Suprapubic skin (tissue), 4 donors: ENCODE results near the gene FYN.

Experiments used
- CTCF ChIP-seq, 2 donors: fragments of 200-600 bp in 1 of 2; fragments of 450-650 bp in 1 of 2; sonication (generic) in 1 of 2; IDR thresholded peaks; one replicate each; pipeline ENCODE4 v1.5.1; 2016 to 2019; ENCODE audit warnings: antibody characterized with exemption in 2 of 2, mild to moderate bottlenecking in 1 of 2, moderate library complexity in 1 of 2
- EP300 ChIP-seq: sonication (generic); formaldehyde crosslinking; IDR thresholded peaks from one replicate; pipeline ENCODE4 v1.6.1; 2017; ENCODE audit warnings: antibody characterized with exemption
- POLR2A ChIP-seq, 2 donors: fragments of 450-650 bp; IDR thresholded peaks; one replicate each; pipeline ENCODE4 v1.6.1; 2017; ENCODE audit warnings: antibody characterized with exemption in 2 of 2, mild to moderate bottlenecking in 2 of 2, moderate library complexity in 2 of 2
- POLR2AphosphoS5 ChIP-seq, 3 donors: sonication (generic); formaldehyde crosslinking; IDR thresholded peaks; one replicate each; pipeline ENCODE4 v1.6.1; 2017; ENCODE audit warnings: antibody characterized with exemption in 3 of 3

- TF ChIP-seq CTCF (IDR thresholded peaks at IDR 0.05) (no peak), POLR2AphosphoS5 (IDR thresholded peaks at IDR 0.05) (no peak), EP300 (no peak), POLR2A (IDR thresholded peaks at IDR 0.05) (no peak)
Observed at GRCh38 chr6:111674413-111674812, 198.8 kb downstream of the FYN start.
